DOHH2 (cell line): ENCODE measurements around the gene INPP4A.
"Not testable (repeated sequence)": the region's sequence is repeated elsewhere in the genome, so short reads cannot be mapped to it uniquely, and the experiment has no call there.

Source experiments
- H3F3A ChIP-seq: fragments of 200-600 bp; sonication (generic), shearing (Covaris generic); 2 replicates; pipeline ENCODE4 v1.6.0; 2016; ENCODE audit warnings: antibody characterized with exemption, mild to moderate bottlenecking; ENCODE audit not compliant: control insufficient read depth, insufficient read depth
- H3K27ac ChIP-seq: fragments of 200-600 bp; sonication (generic); 2 replicates; pipeline ENCODE4 v1.5.1; 2014; ENCODE audit warnings: low read depth, mild to moderate bottlenecking, low read length, moderate library complexity
- H3K27me3 ChIP-seq: fragments of 200-600 bp; sonication (generic); 2 replicates; pipeline ENCODE4 v1.6.1; 2014; ENCODE audit warnings: mild to moderate bottlenecking, low read length, mixed read lengths; ENCODE audit not compliant: control insufficient read depth
- H3K36me3 ChIP-seq: fragments of 200-600 bp; sonication (generic); 2 replicates; pipeline ENCODE4 v1.6.1; 2014; ENCODE audit warnings: mild to moderate bottlenecking, low read length, moderate library complexity, mixed read lengths; ENCODE audit not compliant: control insufficient read depth
- H3K4me1 ChIP-seq: fragments of 200-600 bp; sonication (generic); 2 replicates; pipeline ENCODE4 v1.6.1; 2014; ENCODE audit warnings: mild to moderate bottlenecking, low read length, mixed read lengths; ENCODE audit not compliant: control insufficient read depth
- H3K4me2 ChIP-seq: fragments of 200-600 bp; sonication (generic); 2 replicates; pipeline ENCODE4 v1.6.0; 2014; ENCODE audit warnings: mild to moderate bottlenecking, low read length, moderate library complexity
- H3K4me3 ChIP-seq: fragments of 200-600 bp; sonication (generic); 2 replicates; pipeline ENCODE4 v1.5.1; 2014; ENCODE audit warnings: mild to moderate bottlenecking, low read length, mixed read lengths
- H3K79me2 ChIP-seq: fragments of 200-600 bp; sonication (generic); 2 replicates; pipeline ENCODE4 v1.6.1; 2014; ENCODE audit warnings: mild to moderate bottlenecking, low read length, mixed read lengths; ENCODE audit not compliant: control insufficient read depth
- H3K9me2 ChIP-seq: fragments of 200-600 bp; sonication (generic); replicated peaks from 2 replicates; pipeline ENCODE4 v1.6.1; 2014; ENCODE audit warnings: mild to moderate bottlenecking, low read length, mixed read lengths; ENCODE audit not compliant: control insufficient read depth
- H3K9me3 ChIP-seq: fragments of 200-600 bp; sonication (generic); 2 replicates; pipeline ENCODE4 v1.6.1; 2014; ENCODE audit warnings: antibody characterized with exemption, low read length, mixed read lengths; ENCODE audit not compliant: control insufficient read depth, insufficient read depth
- H4K20me1 ChIP-seq: fragments of 200-600 bp; sonication (generic); 2 replicates; pipeline ENCODE4 v1.6.0; 2014; ENCODE audit warnings: low read depth, mild to moderate bottlenecking, antibody characterized with exemption, low read length, moderate library complexity; ENCODE audit not compliant: control insufficient read depth, insufficient read depth
- EZH2phosphoT487 ChIP-seq: fragments of 200-600 bp; sonication (generic); IDR thresholded peaks from 2 replicates; pipeline ENCODE4 v1.6.1; 2017; ENCODE audit warnings: borderline replicate concordance, mild to moderate bottlenecking, antibody characterized with exemption, low read length, moderate library complexity, mixed read lengths
- TF ChIP-seq, protein P1 (sequence below): fragments of 200-600 bp; sonication (generic); IDR thresholded peaks from one replicate; pipeline ENCODE4 v1.5.1; 2014; ENCODE audit warnings: antibody characterized with exemption, mild to moderate bottlenecking, low read depth, low read length; ENCODE audit not compliant: poor library complexity, severe bottlenecking

The INPP4A gene

DNA sequence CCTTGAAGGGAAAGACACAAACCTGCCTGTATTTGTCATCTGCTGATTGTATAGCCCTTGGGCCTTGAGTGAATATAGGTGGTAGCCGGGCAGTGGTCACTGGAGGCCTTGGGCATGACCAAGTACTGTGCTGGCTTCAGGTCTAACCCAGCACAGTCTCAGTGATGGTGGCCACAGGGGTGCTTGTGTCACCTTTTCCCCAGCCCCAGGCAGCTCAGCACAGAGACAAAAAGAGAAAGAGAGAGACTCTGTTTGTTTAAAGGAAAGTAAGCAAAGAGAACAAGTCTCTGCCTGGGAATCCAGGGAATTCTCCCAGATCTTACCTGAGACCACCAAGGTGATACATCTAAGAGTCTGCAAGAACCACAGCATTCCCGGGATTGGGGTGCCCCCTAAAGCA lies 39.4 kb upstream of the INPP4A start:
- peaks cover 32% of the 10 kb centered on the region for H3K27me3 ChIP-seq
- H3K4me2 ChIP-seq = no peak overlapping the region
- H3K9me2 ChIP-seq = no peaks in the 10 kb centered on the region
- H3K27ac ChIP-seq = no peak overlapping the region
- H3F3A ChIP-seq = no peaks in the 10 kb centered on the region
- H4K20me1 ChIP-seq = no peaks in the 10 kb centered on the region
- H3K79me2 ChIP-seq = no peaks in the 10 kb centered on the region
- H3K9me3 ChIP-seq = no peaks in the 10 kb centered on the region
- no peaks in the 10 kb centered on the region for H3K4me1 ChIP-seq
- no peak for TF ChIP-seq EZH2phosphoT487
- TF ChIP-seq, protein P1, sequence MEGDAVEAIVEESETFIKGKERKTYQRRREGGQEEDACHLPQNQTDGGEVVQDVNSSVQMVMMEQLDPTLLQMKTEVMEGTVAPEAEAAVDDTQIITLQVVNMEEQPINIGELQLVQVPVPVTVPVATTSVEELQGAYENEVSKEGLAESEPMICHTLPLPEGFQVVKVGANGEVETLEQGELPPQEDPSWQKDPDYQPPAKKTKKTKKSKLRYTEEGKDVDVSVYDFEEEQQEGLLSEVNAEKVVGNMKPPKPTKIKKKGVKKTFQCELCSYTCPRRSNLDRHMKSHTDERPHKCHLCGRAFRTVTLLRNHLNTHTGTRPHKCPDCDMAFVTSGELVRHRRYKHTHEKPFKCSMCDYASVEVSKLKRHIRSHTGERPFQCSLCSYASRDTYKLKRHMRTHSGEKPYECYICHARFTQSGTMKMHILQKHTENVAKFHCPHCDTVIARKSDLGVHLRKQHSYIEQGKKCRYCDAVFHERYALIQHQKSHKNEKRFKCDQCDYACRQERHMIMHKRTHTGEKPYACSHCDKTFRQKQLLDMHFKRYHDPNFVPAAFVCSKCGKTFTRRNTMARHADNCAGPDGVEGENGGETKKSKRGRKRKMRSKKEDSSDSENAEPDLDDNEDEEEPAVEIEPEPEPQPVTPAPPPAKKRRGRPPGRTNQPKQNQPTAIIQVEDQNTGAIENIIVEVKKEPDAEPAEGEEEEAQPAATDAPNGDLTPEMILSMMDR = no peak
- H3K36me3 ChIP-seq = no peaks in the 10 kb centered on the region
- H3K4me3 ChIP-seq = no peak overlapping the region

DNA sequence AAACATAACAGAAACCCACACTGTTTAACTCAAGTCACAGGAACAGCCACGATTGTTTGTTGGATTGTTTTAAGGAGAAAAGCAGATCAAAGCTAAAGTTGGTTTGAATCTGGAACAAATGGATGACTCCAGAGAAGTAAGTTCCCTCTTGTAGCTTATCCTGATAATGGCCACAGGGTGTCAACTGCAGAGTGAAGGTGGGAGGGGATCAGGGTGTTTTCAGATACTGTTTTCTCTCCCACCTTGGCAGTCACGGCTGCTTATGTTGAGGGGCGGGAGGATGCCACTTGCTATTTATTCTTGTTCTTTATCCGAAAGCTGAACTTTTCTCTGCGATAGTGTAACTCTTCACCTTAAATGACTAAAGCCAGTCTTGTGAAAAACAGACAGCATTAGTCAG lies 36.5 kb upstream of the INPP4A start:
- H3K27me3 ChIP-seq = peaks cover 8% of the 10 kb centered on the region
- H3F3A ChIP-seq = no peaks in the 10 kb centered on the region
- H3K36me3 ChIP-seq = no peaks in the 10 kb centered on the region
- H3K4me3 ChIP-seq = no peak overlapping the region
- H3K27ac ChIP-seq = no peak overlapping the region
- no peak overlapping the region for H3K4me2 ChIP-seq
- no peaks in the 10 kb centered on the region for H3K9me2 ChIP-seq
- no peaks in the 10 kb centered on the region for H3K9me3 ChIP-seq
- no peaks in the 10 kb centered on the region for H4K20me1 ChIP-seq
- TF ChIP-seq EZH2phosphoT487 = no peak
- TF ChIP-seq, protein P1 = no peak
- H3K79me2 ChIP-seq = no peaks in the 10 kb centered on the region
- H3K4me1 ChIP-seq = no peaks in the 10 kb centered on the region

DNA sequence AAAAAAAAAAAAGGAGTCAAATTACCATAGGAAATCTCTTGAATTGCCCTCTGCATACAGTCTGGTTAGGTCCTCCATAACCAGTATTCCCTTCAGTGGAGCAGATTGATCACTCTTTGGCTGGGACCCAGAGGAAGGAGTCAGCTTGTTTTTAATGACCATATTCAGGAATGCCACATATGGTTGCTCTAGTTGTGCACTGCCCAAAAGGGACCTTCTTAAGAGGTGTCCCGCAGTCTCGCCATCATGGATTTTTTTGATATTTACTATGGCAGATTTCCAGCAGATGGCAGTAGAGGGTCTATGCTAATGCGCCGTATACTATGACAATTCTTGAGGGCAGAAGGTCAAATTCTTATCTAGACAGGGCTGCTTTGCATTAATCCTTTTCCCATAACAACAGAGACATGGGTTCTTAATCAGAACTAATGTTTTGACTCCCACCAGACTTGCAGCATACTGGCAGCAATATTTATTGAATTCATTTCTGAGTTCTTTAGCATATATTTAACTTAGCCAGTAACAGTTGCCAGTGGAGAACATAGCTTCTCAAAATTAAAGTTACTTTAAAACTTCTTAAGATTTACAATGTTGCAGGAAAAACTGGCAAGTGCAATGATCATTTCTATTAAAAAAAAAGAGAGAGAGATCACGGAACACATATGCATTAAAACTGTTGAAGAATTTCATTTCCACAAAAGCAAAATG lies 31.8 kb upstream of the INPP4A start:
- Histone ChIP-seq H3K79me2 (no peaks in the 10 kb centered on the region), H3K9me2 (no peaks in the 10 kb centered on the region), H3K4me2 (no peak overlapping the region), H3K27me3 (0 out of 2 replicates have a peak, but pooled peaks cover 4% of the 10 kb centered on the region), H3K27ac (no peak overlapping the region), H3K4me1 (no peaks in the 10 kb centered on the region), H3F3A (no peaks in the 10 kb centered on the region), H3K36me3 (no peaks in the 10 kb centered on the region), H3K4me3 (no peak overlapping the region), H4K20me1 (no peaks in the 10 kb centered on the region), H3K9me3 (0 out of 2 replicates have a peak, but pooled peaks cover 5% of the 10 kb centered on the region)
- TF ChIP-seq, protein P1 = peak; percentile 76
- no peak for TF ChIP-seq EZH2phosphoT487

DNA sequence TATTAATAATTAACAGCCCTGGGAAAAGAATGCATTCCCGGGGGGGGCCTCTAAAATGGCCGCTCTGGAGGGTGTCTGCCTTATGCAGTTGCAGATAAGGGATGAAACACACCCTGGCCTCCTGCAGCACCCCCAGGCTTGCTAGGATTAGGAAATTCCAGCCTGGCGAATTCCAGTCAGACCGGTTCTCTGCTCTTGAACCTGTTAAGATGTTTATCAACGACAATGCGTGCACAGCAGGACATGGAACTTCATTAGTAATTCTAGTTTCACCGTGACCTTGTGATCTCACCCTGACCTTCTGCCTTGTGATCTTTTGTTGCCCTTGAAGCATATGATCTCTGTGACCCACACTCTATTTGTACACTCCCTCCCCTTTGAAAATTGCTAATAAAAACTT lies 30.4 kb upstream of the INPP4A start:
- not testable (repeated sequence) for H3K9me2 ChIP-seq, H3K79me2 ChIP-seq, H3K4me1 ChIP-seq, H3K9me3 ChIP-seq, H3K27ac ChIP-seq, H3K4me3 ChIP-seq, H3K36me3 ChIP-seq, H3K4me2 ChIP-seq, H3K27me3 ChIP-seq, H4K20me1 ChIP-seq, H3F3A ChIP-seq

DNA sequence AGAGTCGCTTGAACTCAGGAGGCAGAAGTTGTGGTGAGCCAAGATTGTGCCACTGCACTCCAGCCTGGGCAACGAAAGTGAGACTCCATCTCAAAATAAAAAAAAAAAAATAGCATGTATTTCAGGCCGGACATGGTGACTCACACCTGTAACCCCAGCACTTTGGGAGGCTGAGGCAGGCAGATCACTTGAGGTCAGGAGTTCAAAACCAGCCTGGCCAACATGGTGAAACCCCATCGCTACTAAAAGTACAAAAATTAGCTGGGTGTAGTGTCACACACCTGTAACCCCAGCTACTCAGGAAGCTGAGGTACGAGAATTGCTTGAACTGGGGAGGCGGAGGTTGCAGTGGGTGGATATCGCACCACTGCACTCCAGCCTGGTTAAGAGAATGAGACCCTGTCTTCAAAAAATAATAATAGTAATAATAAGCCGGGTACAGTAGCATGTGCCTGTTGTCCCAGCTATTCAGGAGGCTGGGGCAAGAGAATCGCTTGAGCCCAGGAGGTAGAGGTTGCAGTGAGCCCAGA lies 28.9 kb upstream of the INPP4A start:
- H3K36me3 ChIP-seq, H3K27ac ChIP-seq, H3K4me1 ChIP-seq, H3K4me2 ChIP-seq, H3F3A ChIP-seq, H3K9me3 ChIP-seq, H3K27me3 ChIP-seq, H3K4me3 ChIP-seq, H3K79me2 ChIP-seq, H3K9me2 ChIP-seq, H4K20me1 ChIP-seq: not testable (repeated sequence)
